ENCODE measurements around the gene EPHA8. TPM values are rescaled to one million over a fixed set of nuclear protein-coding genes. Genes with fewer than 3 reads are reported as not detected.

EPHA8 gene
- total RNA-seq, 1 donor from 2014 or later: not detected

GRCh38 chr1:22567197-22567596 is 3.9 kb downstream of the EPHA8 start:
- DNase-seq (ENCODE audit: low spot score): no peak

- DNase-seq (ENCODE audit: low spot score): no peak
Observed at GRCh38 chr1:22567994-22568393, 4.7 kb downstream of the EPHA8 start.

- no peak for DNase-seq (ENCODE audit: low spot score)
Observed at GRCh38 chr1:22569269-22569668, 6.0 kb downstream of the EPHA8 start.

- no peak for DNase-seq (ENCODE audit: low spot score)
Observed at GRCh38 chr1:22570140-22570909, 7.0 kb downstream of the EPHA8 start.

- no peak for DNase-seq (ENCODE audit: low spot score)
Observed at GRCh38 chr1:22572818-22573217, 9.5 kb downstream of the EPHA8 start.

- DNase-seq (ENCODE audit: low spot score): no peak
Observed at GRCh38 chr1:22573237-22573636, 9.9 kb downstream of the EPHA8 start.

- no peak for DNase-seq (ENCODE audit: low spot score)
Observed at GRCh38 chr1:22575532-22576149, 12.4 kb downstream of the EPHA8 start.

GRCh38 chr1:22576150-22576544 is 12.9 kb downstream of the EPHA8 start:
- no peak for DNase-seq (ENCODE audit: low spot score)

- DNase-seq (ENCODE audit: low spot score): no peak
Observed at GRCh38 chr1:22576617-22577016, 13.3 kb downstream of the EPHA8 start.

GRCh38 chr1:22578732-22579361 is 15.6 kb downstream of the EPHA8 start:
- DNase-seq (ENCODE audit: low spot score): no peak

- DNase-seq (ENCODE audit: low spot score): no peak
Observed at GRCh38 chr1:22579541-22580155, 16.4 kb downstream of the EPHA8 start.

GRCh38 chr1:22582661-22583635 is 19.7 kb downstream of the EPHA8 start:
- no peak for DNase-seq (ENCODE audit: low spot score)

GRCh38 chr1:22584001-22584562 is 20.8 kb downstream of the EPHA8 start:
- no peak for DNase-seq (ENCODE audit: low spot score)

- no peak for DNase-seq (ENCODE audit: low spot score)
Observed at GRCh38 chr1:22584970-22585369, 21.7 kb downstream of the EPHA8 start.

- no peak for DNase-seq (ENCODE audit: low spot score)
Observed at GRCh38 chr1:22585471-22585870, 22.2 kb downstream of the EPHA8 start.

GRCh38 chr1:22586356-22587130 is 23.3 kb downstream of the EPHA8 start:
- no peak for DNase-seq (ENCODE audit: low spot score)

GRCh38 chr1:22587247-22587646 is 24.0 kb downstream of the EPHA8 start:
- no peak for DNase-seq (ENCODE audit: low spot score)

GRCh38 chr1:22588899-22589422 is 25.7 kb downstream of the EPHA8 start:
- no peak for DNase-seq (ENCODE audit: low spot score)

GRCh38 chr1:22591576-22591975 is 28.3 kb downstream of the EPHA8 start:
- DNase-seq (ENCODE audit: low spot score): no peak

- DNase-seq (ENCODE audit: low spot score): no peak
Observed at GRCh38 chr1:22592051-22592450, 28.8 kb downstream of the EPHA8 start.
